ENCODE measurements around the gene PER3. TPM values are rescaled to one million over a fixed set of nuclear protein-coding genes. Genes with fewer than 3 reads are reported as not detected.

The PER3 gene
- total and polyA plus RNA-seq, 2 donors (not counting 1 experiment from before 2014, with no cell fraction given) = 2.4 to 5.8 TPM

- intact Hi-C loops (cut with micrococcal nuclease) = no loop called here
These were observed 76.0 kb downstream of the PER3 start for GRCh38 chr1:7860130-7860529.

GRCh38 chr1:7861452-7861851 is 77.4 kb downstream of the PER3 start:
- Histone ChIP-seq H3K36me3 (replicated peaks in 1 of 2; ENCODE audit: control extremely low read depth in 1 of 2, control insufficient read depth in 1 of 2, extremely low read depth in 1 of 2, insufficient read depth in 2 of 2, low read length in 1 of 2) (no peaks in the 10 kb centered on the region), H2AFZ (ENCODE audit: insufficient read depth, low read depth, low read length, poor library complexity, severe bottlenecking) (no peak overlapping the region), H3K4me3 (ENCODE audit: control extremely low read depth in 1 of 5, extremely low read depth in 1 of 5, insufficient read depth in 1 of 5, low read depth in 2 of 5, low read length in 4 of 5) (no peak overlapping the region), H4K20me1 (ENCODE audit: control insufficient read depth, insufficient read depth, low read length, poor library complexity, severe bottlenecking) (no peaks in the 10 kb centered on the region), H3K27ac (ENCODE audit: low read length in 2 of 2) (no peak overlapping the region), H3K9me3 (ENCODE audit: control extremely low read depth in 1 of 3, control insufficient read depth in 2 of 3, insufficient read depth in 1 of 3, low read length in 2 of 3) (no peaks in the 10 kb centered on the region), H3K4me2 (replicated peaks; ENCODE audit: low read depth, low read length, poor library complexity, severe bottlenecking) (no peak overlapping the region), H3K27me3 (replicated peaks in 1 of 4; ENCODE audit: control extremely low read depth in 1 of 4, control insufficient read depth in 3 of 4, insufficient read depth in 4 of 4, low read length in 3 of 4) (no peaks in the 10 kb centered on the region), H3K4me1 (ENCODE audit: control insufficient read depth in 2 of 2, insufficient read depth in 2 of 2, low read length in 2 of 2) (no peaks in the 10 kb centered on the region), H3K9ac (ENCODE audit: low read length) (no peak overlapping the region), H3K79me2 (ENCODE audit: control insufficient read depth, insufficient read depth, low read length) (no peaks in the 10 kb centered on the region)
- no peak overlapping the region for H3K4me3 Mint-ChIP-seq
- no peaks in the 10 kb centered on the region for H3K9me3 Mint-ChIP-seq (ENCODE audit: insufficient read depth)
- H3K27ac Mint-ChIP-seq = no peak overlapping the region
- H3K4me1 Mint-ChIP-seq = peaks cover 1% of the 10 kb centered on the region
- 92% methylated on average over 15 of the region's 15 CpGs for WGBS (ENCODE audit: insufficient coverage)
- CTCF ChIA-PET = interaction anchor here (0.6 kb wide), 1 partner anchor 59 kb away, joined by 3 read pairs; no protein-coding TSS in a partner anchor
- no peaks in the 10 kb centered on the region for H3K27me3 Mint-ChIP-seq
- POLR2A ChIA-PET = no interaction called here
- no peak for ATAC-seq (ENCODE audit: low read depth)
- intact Hi-C loops (cut with micrococcal nuclease) = no loop called here
- DNase-seq = no peak
- TF ChIP-seq EZH2 (IDR thresholded peaks at IDR 0.05; ENCODE audit: borderline replicate concordance, insufficient read depth, low read depth, low read length, poor library complexity, severe bottlenecking) (no peak), CTCF (IDR thresholded peaks at IDR 0.05) (no peak)

More at GRCh38 chr1:7860130-7860529, 76.0 kb downstream of the PER3 start:
- ATAC-seq (ENCODE audit: low read depth) (no peak), DNase-seq (no peak)
- Mint-ChIP-seq H3K27me3 (peaks cover 3% of the 10 kb centered on the region), H3K9me3 (ENCODE audit: insufficient read depth) (no peaks in the 10 kb centered on the region), H3K4me1 (peaks cover 6% of the 10 kb centered on the region), H3K4me3 (no peak overlapping the region), H3K27ac (no peak overlapping the region)
- no peaks in the 10 kb centered on the region for H3K36me3 ChIP-seq (replicated peaks in 1 of 2; ENCODE audit: control extremely low read depth in 1 of 2, control insufficient read depth in 1 of 2, extremely low read depth in 1 of 2, insufficient read depth in 2 of 2, low read length in 1 of 2)
- no peaks in the 10 kb centered on the region for H3K27me3 ChIP-seq (replicated peaks in 1 of 4; ENCODE audit: control extremely low read depth in 1 of 4, control insufficient read depth in 3 of 4, insufficient read depth in 4 of 4, low read length in 3 of 4)
- no peak overlapping the region for H3K27ac ChIP-seq (ENCODE audit: low read length in 2 of 2)
- H3K4me2 ChIP-seq (replicated peaks; ENCODE audit: low read depth, low read length, poor library complexity, severe bottlenecking) = no peak overlapping the region
- H3K9ac ChIP-seq (ENCODE audit: low read length) = no peak overlapping the region
- H3K4me3 ChIP-seq (ENCODE audit: control extremely low read depth in 1 of 5, extremely low read depth in 1 of 5, insufficient read depth in 1 of 5, low read depth in 2 of 5, low read length in 4 of 5) = no peak overlapping the region
- no peaks in the 10 kb centered on the region for H3K4me1 ChIP-seq (ENCODE audit: control insufficient read depth in 2 of 2, insufficient read depth in 2 of 2, low read length in 2 of 2)
- H3K79me2 ChIP-seq (ENCODE audit: control insufficient read depth, insufficient read depth, low read length) = no peaks in the 10 kb centered on the region
- ChIA-PET CTCF (interaction anchor here (1.3 kb wide), 1 partner anchor 107 kb away, joined by 3 read pairs; no protein-coding TSS in a partner anchor), POLR2A (no interaction called here)
- no peak overlapping the region for H2AFZ ChIP-seq (ENCODE audit: insufficient read depth, low read depth, low read length, poor library complexity, severe bottlenecking)
- WGBS (ENCODE audit: insufficient coverage) = 90% methylated on average over 7 of the region's 9 CpGs
- no peaks in the 10 kb centered on the region for H3K9me3 ChIP-seq (ENCODE audit: control extremely low read depth in 1 of 3, control insufficient read depth in 2 of 3, insufficient read depth in 1 of 3, low read length in 2 of 3)
- no peaks in the 10 kb centered on the region for H4K20me1 ChIP-seq (ENCODE audit: control insufficient read depth, insufficient read depth, low read length, poor library complexity, severe bottlenecking)
- TF ChIP-seq CTCF (IDR thresholded peaks at IDR 0.05) (no peak), EZH2 (IDR thresholded peaks at IDR 0.05; ENCODE audit: borderline replicate concordance, insufficient read depth, low read depth, low read length, poor library complexity, severe bottlenecking) (no peak)
